22Rv1 (cell line): ENCODE results near the gene VPS41.

Source experiments
- ZFX ChIP-seq: fragments of 450-650 bp; IDR thresholded peaks from 2 replicates; pipeline ENCODE4 v1.6.1; 2017; ENCODE audit warnings: antibody characterized with exemption, borderline replicate concordance
- TF ChIP-seq, protein P1 (sequence below): fragments of 450-650 bp; IDR thresholded peaks from 2 replicates; pipeline ENCODE4 v1.5.1; 2017; ENCODE audit warnings: mild to moderate bottlenecking

DNA sequence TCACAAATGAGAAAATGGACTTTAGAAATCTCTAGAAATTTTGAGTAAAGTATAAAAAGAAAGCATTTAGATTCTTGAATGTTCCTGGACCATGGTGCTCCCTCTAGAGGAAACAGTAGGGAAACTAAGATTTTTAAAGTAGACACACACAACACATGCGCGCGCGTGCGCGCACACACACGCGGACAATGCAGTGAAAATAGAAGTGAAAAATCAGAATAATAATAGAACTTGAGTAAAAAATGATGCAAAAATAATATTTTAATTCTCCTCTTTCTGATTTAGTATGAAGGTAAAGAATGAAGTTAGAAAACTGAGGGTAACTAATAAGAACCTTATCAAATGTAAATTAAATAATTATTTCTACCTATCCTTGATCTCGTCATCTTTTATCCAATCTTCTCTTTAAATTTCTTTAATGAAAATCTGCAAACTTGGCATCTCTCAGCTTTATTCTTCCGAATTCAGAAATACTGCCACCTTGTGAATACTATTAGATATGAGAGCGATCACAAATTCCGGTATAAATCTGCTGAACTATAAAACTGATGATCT lies 160.9 kb downstream of the VPS41 start:
- TF ChIP-seq, protein P1, sequence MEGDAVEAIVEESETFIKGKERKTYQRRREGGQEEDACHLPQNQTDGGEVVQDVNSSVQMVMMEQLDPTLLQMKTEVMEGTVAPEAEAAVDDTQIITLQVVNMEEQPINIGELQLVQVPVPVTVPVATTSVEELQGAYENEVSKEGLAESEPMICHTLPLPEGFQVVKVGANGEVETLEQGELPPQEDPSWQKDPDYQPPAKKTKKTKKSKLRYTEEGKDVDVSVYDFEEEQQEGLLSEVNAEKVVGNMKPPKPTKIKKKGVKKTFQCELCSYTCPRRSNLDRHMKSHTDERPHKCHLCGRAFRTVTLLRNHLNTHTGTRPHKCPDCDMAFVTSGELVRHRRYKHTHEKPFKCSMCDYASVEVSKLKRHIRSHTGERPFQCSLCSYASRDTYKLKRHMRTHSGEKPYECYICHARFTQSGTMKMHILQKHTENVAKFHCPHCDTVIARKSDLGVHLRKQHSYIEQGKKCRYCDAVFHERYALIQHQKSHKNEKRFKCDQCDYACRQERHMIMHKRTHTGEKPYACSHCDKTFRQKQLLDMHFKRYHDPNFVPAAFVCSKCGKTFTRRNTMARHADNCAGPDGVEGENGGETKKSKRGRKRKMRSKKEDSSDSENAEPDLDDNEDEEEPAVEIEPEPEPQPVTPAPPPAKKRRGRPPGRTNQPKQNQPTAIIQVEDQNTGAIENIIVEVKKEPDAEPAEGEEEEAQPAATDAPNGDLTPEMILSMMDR: peak; percentile 85
- no peak for TF ChIP-seq ZFX
